ENCODE measurements around the gene CHI3L2.

GRCh38 chr1:111201275-111202090 lies 26.0 kb upstream of the CHI3L2 start:
- no peak for TF ChIP-seq CTCF (IDR thresholded peaks at IDR 0.05)
- TF ChIP-seq POLR2A (IDR thresholded peaks at IDR 0.05) = no peak
- no peak for TF ChIP-seq POLR2AphosphoS5 (IDR thresholded peaks at IDR 0.05; ENCODE audit: insufficient read depth in 1 of 2, low read depth in 1 of 2)
